HepG2 (cell line): ENCODE measurements around the gene CLIC5. TPM values are rescaled to one million over a fixed set of nuclear protein-coding genes. Genes with fewer than 3 reads are reported as not detected.

Source experiments
- ATAC-seq: fragments of 200-7000 bp; cut with Tn5 transposase; 3 replicates; pipeline ENCODE4 v1.9.1; 2020; ENCODE audit warnings: mild to moderate bottlenecking, moderate library complexity
- BruUV-seq: library from RNA; stranded (reverse); fragments of 400-500 nt; replicated peaks from 2 replicates; lab custom pipeline; 2021; lab: Mats Ljungman, UMichigan
- CTCF ChIA-PET: fragments of 300-600 bp; formaldehyde crosslinking; extraction: SDS; loops from one replicate; lab custom pipeline; 2021; ENCODE audit warnings: low total read pairs, inconsistent platforms, low intra/inter-chr PET ratio; lab: Yijun Ruan, JAX
- POLR2A ChIA-PET: fragments of 350-600 bp; sonication (Branson Sonifier 250); formaldehyde crosslinking; loops from one replicate; lab custom pipeline; 2020; ENCODE audit warnings: antibody characterized with exemption, inconsistent platforms; lab: Yijun Ruan, JAX
- DNase-seq: peaks from one replicate; pipeline ENCODE4 v3.0.0-alpha.2; 2015; ENCODE audit warnings: low spot score
- FAIRE-seq: peaks from 3 replicates; lab custom pipeline; 2011; peaks lifted over from hg19 to GRCh38; lab: Jason Lieb, UNC
- H2AFZ ChIP-seq: one replicate; pipeline ENCODE4 v1.6.1; 2011; ENCODE audit warnings: low read length, inconsistent platforms
- H3K27ac ChIP-seq: fragments of 300-600 bp; 3 replicates; pipeline ENCODE4 v1.8.0; 2011; ENCODE audit warnings: mixed run types, mild to moderate bottlenecking, mixed read lengths, low read length, inconsistent platforms; ENCODE audit not compliant: insufficient read depth; ENCODE audit errors: extremely low read length
- H3K27me3 ChIP-seq, 2 experiments: fragments of 200-600 bp in 1 of 2; 2 replicates in 1 of 2; 3 replicates in 1 of 2; pipeline versions ENCODE4 v1.6.0 to v1.8.0; 2011; ENCODE audit warnings: low read length in 2 of 2, mild to moderate bottlenecking in 2 of 2, moderate library complexity in 2 of 2, inconsistent platforms in 1 of 2; ENCODE audit not compliant: insufficient read depth in 2 of 2, control insufficient read depth in 1 of 2
- H3K36me3 ChIP-seq, 2 experiments: fragments of 200-600 bp in 1 of 2; replicated peaks in 1 of 2; 2 replicates in 1 of 2; 3 replicates in 1 of 2; pipeline versions ENCODE4 v1.5.1 to v1.8.0; 2011; ENCODE audit warnings: low read length in 2 of 2, inconsistent platforms in 1 of 2; ENCODE audit not compliant: insufficient read depth in 2 of 2, control insufficient read depth in 1 of 2
- H3K4me1 ChIP-seq: 2 replicates; pipeline ENCODE4 v1.5.1; 2012; ENCODE audit warnings: low read length, inconsistent platforms; ENCODE audit not compliant: insufficient read depth
- H3K4me2 ChIP-seq: 2 replicates; pipeline ENCODE4 v1.6.0; 2011; ENCODE audit warnings: low read depth, low read length, inconsistent platforms
- H3K4me3 ChIP-seq, 3 experiments: fragments of 200-600 bp in 1 of 3; sonication (generic), shearing (Covaris generic) in 1 of 3; replicated peaks in 1 of 3; 2 replicates each; pipeline ENCODE4 v1.5.1; 2011 to 2016; ENCODE audit warnings: low read length in 3 of 3, inconsistent platforms in 2 of 3, low read depth in 2 of 3, mild to moderate bottlenecking in 2 of 3, control low read depth in 1 of 3, mixed read lengths in 1 of 3; ENCODE audit not compliant: insufficient read depth in 1 of 3
- H3K79me2 ChIP-seq: one replicate; pipeline ENCODE4 v1.6.1; 2011; ENCODE audit warnings: low read length, inconsistent platforms; ENCODE audit not compliant: insufficient read depth
- H3K9ac ChIP-seq: 2 replicates; pipeline ENCODE4 v1.6.0; 2011; ENCODE audit warnings: mild to moderate bottlenecking, low read depth, low read length, inconsistent platforms; ENCODE audit not compliant: insufficient read depth
- H3K9me3 ChIP-seq: 2 replicates; pipeline ENCODE4 v1.5.1; 2012; ENCODE audit warnings: mild to moderate bottlenecking, low read length
- H4K20me1 ChIP-seq: 2 replicates; pipeline ENCODE4 v1.6.0; 2011; ENCODE audit warnings: inconsistent platforms, mild to moderate bottlenecking, low read length, moderate library complexity; ENCODE audit not compliant: insufficient read depth
- CEBPB ChIP-seq: IDR thresholded peaks from 2 replicates; pipeline ENCODE4 v1.6.1; 2011; ENCODE audit warnings: low read depth, low read length, improper control_type of control experiment, borderline replicate concordance
- GATAD2A ChIP-seq: IDR thresholded peaks from 2 replicates; pipeline ENCODE4 v1.6.1; 2016
- RCOR2 ChIP-seq: IDR thresholded peaks from 2 replicates; pipeline ENCODE4 v1.6.1; 2016; ENCODE audit warnings: missing biosample characterization, missing genetic modification reagents
- ZNF512B ChIP-seq: sonication (generic); formaldehyde crosslinking; IDR thresholded peaks from 2 replicates; pipeline ENCODE4 v1.5.1; 2020; ENCODE audit warnings: missing genetic modification reagents, mild to moderate bottlenecking, borderline replicate concordance
- ZNF562 ChIP-seq: sonication (generic); formaldehyde crosslinking; IDR thresholded peaks from 2 replicates; pipeline ENCODE4 v1.8.0; 2022; ENCODE audit warnings: missing genetic modification reagents, borderline replicate concordance
- ZNF850 ChIP-seq: sonication (generic); formaldehyde crosslinking; conservative IDR thresholded peaks from 2 replicates; pipeline ENCODE4 v1.9.0; 2021; ENCODE audit warnings: mild to moderate bottlenecking, missing genetic modification reagents
- ZNF878 ChIP-seq: sonication (generic); formaldehyde crosslinking; IDR thresholded peaks from 2 replicates; pipeline ENCODE4 v1.8.1; 2023; ENCODE audit warnings: mild to moderate bottlenecking, missing genetic modification reagents, moderate library complexity
- WGBS: methylation state at CpG from one replicate; pipeline ENCODE4 v1.1.6; 2017; ENCODE audit warnings: low lambda C conversion rate; 5-methylcytosine and 5-hydroxymethylcytosine counted together
- in situ Hi-C: cut with HindIII; loops from 2 replicates; pipeline ENCODE4 v1.10.0; 2017; ENCODE audit warnings: low pct_unique_long_range_greater_than_20kb; ENCODE audit not compliant: extremely low pct_ligation_motif_present
- intact Hi-C: fragments of 100-400 bp; cut with micrococcal nuclease; formaldehyde crosslinking; loops from one replicate; pipeline ENCODE4 v1.10.0; 2022; ENCODE audit not compliant: unreplicated experiment
- polyA plus RNA-seq, 8 experiments: library from polyadenylated mRNA; depleted of rRNA in 3 of 8; stranded (reverse) in 7 of 8; unstranded in 1 of 8; fragments of >200 nt; fragmentation: Illumina TruSeq in 4 of 8; extraction: Trizol in 4 of 8; gene quantifications; 2 replicates each; pipeline versions ENCODE4 v1.2.1 to v1.2.3, GENCODE V29; 2011 to 2016; ENCODE audit warnings: low read depth in 4 of 8, missing spikeins in 1 of 8, mixed read lengths in 1 of 8; ENCODE audit not compliant: insufficient read depth in 1 of 8
- total RNA-seq, 5 experiments: library from RNA; depleted of rRNA; stranded (reverse); fragments of >200 nt; fragmentation: Illumina TruSeq; extraction: Trizol; gene quantifications; 2 replicates each; pipeline ENCODE4 v1.2.3, GENCODE V29; 2016; ENCODE audit warnings: low read depth in 1 of 5

Gene CLIC5
- total and polyA plus RNA-seq, 2 of the 13 experiments (the other 11 are each of a cell fraction or from before 2014, with no cell fraction given) = not detected

GRCh38 chr6:46061497-46061896 is 45.8 kb upstream of the CLIC5 start (continued):
- TF ChIP-seq GATAD2A (no peak), ZNF850 (CRISPR knock-in tag) (no peak), ZNF512B (CRISPR knock-in tag) (no peak), ZNF562 (CRISPR knock-in tag) (no peak), RCOR2 (CRISPR knock-in tag) (no peak)

GRCh38 chr6:46059608-46060007 is 43.9 kb upstream of the CLIC5 start:
- Histone ChIP-seq H3K4me2 (no peak overlapping the region), H3K9ac (no peak overlapping the region), H3K9me3 (no peaks in the 10 kb centered on the region; the same call in 1 of the 2 replicates), H3K36me3 (no peaks in the 10 kb centered on the region), H3K4me3 (no peak overlapping the region), H4K20me1 (no peaks in the 10 kb centered on the region), H2AFZ (no peak overlapping the region), H3K4me1 (no peaks in the 10 kb centered on the region), H3K27me3 (no peaks in the 10 kb centered on the region), H3K79me2 (no peaks in the 10 kb centered on the region), H3K27ac (no peak overlapping the region)
- no peak for ATAC-seq
- DNase-seq = no peak
- in situ Hi-C loops (no loop called here), intact Hi-C loops (loop anchor here (1.0 kb wide), 1 partner anchor 31 kb away; no protein-coding TSS in a partner anchor)
- no TSS peak for BruUV-seq
- POLR2A ChIA-PET = no interaction called here
- FAIRE-seq = no peak
- CTCF ChIA-PET = no interaction called here
- peak; percentile 60 for TF ChIP-seq CEBPB
- no peak for TF ChIP-seq ZNF878 (CRISPR knock-in tag)
- WGBS = 0% methylated on average over 1 of the region's 1 CpG
